ENCODE data around the gene DUSP15.
"Not testable (repeated sequence)": the region's sequence is repeated elsewhere in the genome, so short reads cannot be mapped to it uniquely, and the experiment has no call there.

DUSP15 gene

DNA sequence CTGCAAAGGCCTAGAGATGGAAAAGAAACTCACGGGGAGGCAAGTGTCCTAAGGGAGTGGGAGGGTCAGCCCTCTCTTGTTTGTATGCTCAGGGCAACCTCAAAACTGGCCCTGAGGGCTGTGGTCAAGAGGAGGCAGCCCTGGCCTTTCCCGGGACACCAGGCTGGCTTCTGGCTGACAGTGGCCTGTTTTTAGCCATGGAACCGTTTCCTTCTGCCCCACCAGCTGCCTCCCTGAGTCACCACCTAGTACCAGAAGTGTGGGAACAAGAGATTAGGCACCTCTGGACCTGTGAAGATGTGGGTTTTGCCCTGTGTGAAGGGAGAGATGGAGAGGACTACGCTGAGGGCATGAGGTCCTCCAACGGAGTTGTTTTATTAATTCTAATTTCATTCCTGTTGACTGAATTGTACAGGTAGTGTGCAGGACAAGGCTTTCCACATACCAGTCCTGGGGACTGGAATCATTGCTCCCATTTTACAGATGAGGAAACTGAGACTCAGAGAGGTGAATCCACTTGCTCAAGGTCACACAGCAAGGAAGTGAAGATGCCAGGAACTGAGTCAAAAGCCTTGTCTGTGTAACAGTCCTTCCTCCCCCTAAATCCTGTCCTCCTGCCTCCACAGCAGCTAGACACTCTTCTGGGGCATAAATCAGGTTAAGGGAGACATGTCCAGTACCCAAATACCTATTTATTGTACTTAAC is 30.4 kb downstream of the DUSP15 start:
- no peak for DNase-seq

DNA sequence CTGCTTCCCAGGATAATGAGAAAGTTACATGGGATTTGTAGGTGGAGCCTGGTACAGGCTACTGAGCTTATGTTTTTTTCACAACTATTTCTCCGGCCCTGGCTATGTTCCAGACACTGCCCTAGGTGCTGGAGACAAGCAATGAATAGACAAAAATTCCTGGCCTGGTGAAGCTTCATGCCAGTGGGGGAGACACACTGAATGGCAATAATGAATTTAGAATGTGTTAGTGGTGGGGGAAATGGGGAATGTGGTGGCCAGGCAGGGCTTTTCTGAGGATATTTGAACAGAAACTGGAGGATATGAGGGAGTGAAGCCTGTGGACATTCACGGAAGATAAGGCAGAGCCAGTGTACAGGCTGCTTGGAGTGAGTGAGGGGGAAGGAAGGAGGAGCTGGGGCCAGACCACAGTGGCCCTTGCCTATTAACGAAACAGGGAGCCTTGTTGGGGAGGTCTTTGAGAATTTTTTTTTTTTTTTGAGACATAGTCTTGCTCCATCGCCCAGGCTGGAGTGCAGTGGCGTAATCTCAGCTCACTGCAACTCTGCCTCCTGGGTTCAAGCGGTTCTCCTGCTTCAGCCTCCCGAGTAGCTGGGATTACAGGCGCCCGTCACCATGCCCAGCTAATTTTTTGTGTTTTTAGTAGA is 31.6 kb downstream of the DUSP15 start:
- DNase-seq = no peak

DNA sequence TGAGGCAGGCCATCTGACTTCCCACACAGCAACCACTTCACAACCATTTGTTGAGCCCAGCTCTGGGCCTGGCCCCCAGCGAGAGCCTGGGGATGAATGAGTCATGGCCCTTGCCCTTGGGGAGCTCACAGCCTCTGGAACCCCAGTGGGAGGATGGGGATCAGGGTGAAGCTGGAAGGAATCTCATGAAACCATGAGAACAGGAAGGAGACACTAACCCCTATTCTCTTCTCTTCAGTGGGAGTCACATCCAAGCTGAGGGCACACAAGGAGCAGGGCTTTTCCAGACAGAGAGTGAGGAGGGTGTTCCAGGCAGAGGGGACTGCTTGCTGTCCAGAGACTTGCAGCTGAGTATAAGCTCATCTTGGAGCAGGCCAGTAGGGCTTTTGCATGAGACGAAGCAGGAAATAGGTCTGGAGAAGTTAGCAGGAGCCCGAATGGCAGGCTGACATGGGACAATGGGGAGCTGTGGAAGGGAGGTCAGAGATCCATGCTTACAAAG is 32.4 kb downstream of the DUSP15 start:
- DNase-seq = no peak

DNA sequence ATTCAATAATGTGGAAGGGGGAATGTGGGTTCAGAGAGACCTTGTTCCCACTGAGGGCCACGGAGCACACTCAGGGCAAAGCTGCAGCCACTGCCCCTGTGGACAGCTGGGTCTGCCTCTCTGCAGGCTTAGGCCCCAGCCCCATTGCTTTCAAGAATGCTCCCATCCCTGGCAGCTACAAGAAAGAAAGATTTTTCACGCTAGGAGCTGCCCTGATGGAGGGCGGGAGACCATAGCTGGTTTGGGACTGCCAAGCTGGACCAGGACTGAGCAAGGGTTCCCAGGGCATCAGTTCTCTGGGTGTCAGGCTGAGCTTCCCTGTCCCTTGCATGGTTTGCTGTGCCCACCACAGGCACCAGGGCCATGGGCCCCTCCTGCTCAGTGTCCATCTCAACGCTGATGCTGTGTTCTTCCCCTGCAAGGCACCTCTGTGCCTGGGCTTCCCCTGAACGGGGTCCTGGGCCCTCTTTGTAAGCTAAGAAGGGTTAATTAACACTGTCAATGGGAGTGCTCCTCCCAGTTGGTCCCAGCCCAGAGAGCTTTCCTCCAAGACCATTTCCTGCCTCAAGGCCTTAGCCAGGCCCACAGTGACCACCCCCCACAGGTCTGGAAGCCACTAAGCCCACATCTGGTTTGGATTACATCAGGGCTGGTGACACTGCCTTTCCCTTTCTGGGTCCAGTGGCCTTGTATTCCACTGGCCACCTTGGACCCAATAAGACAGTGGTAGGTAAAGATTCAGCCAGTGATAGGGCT is 33.3 kb downstream of the DUSP15 start:
- no peak for DNase-seq

DNA sequence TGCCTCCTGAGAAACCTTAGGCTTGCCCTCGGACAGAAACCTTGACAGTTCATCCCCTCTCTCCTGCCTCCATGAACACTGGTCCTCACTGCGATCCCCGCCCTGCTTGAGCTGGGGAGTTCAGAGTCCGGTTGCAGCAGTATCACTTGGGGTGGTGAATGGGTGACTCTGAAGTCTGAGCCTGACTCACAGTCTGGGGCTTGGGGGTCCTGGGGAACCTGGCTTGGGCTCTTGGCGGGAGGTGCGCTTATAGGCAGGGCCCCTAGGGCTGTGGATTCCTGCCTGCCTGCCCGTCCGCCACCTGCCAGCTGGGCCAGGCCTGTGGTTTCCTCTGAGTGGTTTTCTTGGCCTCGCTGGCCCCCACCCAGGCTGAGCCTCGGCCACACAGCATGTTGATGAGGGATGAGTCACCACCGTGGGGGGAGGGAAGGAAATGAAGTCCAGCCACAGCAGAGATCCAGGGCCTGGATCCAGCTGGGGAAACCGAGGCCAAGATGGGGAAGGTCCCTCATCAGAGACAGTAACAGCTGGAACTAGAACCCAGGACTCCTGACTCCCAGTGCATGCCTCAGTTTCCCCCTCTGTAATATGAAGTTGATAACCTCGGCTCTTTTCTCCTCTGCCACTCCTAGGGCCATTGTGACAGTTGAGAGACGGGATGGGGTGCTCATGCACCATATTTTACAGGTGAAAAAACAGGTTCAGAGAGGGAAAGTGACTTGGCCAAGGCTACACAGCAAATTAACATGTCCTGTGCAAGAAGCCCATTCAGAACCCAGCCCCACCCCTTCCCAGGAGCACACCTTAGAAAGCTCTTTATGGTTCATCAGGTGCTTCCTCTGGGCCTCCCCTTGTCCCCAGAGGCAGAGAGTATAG is 34.1 kb downstream of the DUSP15 start:
- no peak for DNase-seq

DNA sequence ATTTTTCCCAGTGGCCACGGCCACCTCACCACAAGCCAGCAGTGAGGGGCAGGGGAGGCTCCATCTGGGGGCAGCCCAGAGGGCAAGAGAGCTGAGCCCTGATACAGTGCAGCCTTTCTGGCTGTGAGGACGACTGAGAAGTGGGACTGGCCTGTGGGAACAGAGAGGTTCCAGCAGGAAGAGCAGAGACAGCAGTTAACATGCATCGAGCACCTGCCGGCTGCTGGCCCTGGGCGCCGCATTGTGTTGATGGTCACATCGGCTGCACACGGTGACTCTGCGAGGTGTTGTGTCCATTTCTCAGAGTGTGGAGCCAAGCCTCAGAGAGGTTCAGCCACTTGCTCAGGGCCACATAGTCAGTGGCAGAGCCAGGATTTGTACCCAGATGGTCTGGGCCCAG is 34.8 kb downstream of the DUSP15 start:
- no peak for DNase-seq

DNA sequence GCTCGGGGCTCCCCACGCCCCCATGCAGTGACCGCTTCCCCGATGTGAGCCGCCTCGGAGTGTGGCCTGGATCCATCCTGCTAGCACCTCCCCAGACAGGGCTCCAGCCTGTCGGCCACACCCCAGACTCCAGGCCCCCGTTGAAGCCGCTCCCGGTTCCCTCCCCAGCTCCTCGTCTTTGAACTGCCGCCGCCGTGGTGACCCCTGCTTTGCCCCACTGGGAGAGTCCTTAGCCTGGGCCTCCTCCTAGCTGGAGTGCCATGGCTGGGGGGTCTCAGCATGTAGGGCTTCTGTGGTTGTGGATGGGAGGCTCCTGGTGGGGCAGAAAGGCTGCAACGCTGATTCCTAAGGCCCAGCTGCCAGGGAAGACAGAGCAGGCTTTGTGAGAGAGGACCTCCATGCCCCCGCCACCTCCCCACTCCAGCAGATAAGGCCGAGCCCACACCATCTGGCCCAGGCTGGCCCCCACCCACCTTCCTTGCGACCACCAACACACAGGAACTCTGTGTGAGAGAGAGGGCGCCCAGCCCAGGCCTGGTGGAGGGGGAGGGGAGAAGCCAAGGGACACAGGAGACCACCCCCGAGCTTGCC is 36.3 kb downstream of the DUSP15 start:
- DNase-seq = no peak

DNA sequence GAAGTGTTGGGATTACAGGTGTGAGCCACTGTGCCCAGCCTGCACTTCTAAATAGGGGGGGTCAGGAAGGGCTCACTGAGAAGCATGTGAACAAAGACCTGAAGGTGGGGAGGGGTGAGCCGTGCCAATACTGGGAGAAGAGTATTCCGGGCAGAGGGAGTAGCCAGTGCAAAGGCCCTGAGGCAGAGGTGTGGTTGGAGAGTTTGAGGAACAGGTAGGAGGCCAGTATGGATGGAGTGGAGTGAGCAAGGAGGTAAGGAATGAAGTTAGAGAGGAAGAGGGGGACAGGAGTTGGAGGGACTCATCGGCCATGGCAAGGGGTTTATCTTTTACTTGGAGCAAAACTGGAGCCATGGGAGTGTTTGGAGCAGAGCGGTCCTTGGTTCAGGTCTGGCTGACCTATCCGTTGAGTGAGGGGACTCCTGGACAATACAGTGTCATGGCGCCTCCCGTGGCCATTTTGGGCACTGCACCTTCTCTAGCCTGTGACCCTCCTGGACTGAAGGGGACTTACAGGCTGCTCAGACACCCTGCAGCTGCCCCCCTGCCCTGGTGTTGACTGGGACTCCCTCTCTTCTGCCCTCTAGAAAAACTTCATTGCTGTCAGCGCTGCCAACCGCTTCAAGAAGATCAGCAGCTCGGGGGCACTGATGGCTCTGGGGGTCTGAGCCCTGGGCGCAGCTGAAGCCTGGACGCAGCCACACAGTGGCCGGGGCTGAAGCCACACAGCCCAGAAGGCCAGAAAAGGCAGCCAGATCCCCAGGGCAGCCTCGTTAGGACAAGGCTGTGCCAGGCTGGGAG is 37.0 kb downstream of the DUSP15 start:
- DNase-seq = no peak

DNA sequence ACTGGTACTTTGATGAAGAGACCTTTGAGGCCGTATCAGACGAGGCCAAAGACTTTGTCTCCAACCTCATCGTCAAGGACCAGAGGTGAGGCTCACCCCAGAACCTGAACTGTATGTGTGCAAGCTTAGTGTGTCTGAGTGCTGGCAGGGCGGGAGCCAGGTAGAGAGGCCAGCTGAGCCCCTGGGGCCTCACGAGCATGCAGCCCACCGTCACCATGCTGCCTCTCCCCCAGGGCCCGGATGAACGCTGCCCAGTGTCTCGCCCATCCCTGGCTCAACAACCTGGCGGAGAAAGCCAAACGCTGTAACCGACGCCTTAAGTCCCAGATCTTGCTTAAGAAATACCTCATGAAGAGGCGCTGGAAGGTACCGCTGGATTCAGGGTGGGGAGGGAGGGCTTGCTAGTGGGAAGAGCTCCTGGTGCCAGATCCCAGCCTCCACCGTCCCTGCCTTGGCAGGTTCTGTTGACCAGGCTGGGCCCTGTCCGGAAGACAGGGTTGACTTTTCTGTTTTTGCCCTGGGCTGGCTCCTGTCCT is 38.5 kb downstream of the DUSP15 start:
- no peak for DNase-seq

DNA sequence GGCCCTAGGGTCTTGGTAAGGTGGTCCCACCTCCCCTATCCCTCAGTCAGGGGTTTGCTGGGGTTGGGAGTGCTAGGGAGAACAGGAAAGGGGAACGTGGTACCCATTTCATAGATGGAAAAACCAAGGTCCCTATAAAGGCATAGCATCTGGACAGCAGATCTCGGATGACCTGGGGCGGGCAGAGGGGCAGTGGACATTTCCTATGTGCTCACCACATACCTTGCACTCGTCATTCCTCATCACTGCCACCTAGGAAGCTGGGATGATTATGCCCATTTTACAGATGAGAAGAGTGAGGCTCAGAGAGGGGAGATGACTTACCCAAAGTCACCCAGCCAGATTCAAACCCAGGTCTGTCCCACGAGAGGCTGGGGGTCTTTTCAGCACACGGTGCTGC is 39.1 kb downstream of the DUSP15 start:
- no peak for DNase-seq

DNA sequence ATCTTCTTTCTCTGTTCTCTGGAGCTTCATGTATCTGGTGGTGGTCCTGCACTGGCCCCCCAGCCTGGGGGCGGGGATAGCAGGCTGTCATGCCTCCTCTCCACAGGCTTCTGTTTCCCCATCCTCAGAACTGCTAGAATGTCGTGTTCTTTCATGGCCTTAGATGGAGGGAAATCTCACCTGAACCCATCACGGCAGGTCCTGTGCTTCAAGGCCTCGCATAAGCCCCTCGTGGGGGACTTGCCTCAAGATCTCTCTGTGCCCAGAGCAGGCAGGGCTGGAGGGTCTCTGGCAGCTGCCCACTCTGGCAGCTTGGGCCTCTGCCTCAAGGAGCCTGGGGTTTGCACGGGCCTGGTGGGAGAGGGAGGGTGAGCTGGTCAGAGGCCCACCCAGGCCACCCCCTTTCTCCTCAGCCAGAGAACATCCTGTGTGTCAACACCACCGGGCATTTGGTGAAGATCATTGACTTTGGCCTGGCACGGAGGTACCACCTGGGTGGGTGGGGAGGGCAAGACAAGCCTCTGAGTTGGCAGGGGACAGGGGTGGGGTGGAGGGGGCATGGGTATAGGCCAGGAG is 39.8 kb downstream of the DUSP15 start:
- DNase-seq = no peak

DNA sequence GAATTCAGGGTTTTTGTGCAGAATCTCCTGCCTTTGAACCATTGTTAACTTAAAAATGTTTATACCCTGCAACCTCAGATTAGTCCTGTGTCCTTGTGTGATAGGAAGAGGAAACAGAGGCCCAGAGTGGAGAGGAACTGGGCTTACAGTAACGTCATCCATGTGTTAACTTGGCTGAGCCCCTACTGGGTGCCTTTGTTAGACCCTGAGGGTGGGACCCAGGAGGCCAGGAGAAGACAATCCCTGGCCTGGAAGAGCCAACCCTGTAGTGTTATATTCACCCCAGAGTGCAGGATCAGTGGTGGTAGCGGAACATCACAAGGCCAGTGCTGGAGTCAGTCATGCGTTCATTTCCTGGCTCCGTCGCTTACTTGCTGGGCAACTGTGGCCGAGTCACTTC is 40.6 kb downstream of the DUSP15 start:
- no peak for DNase-seq

DNA sequence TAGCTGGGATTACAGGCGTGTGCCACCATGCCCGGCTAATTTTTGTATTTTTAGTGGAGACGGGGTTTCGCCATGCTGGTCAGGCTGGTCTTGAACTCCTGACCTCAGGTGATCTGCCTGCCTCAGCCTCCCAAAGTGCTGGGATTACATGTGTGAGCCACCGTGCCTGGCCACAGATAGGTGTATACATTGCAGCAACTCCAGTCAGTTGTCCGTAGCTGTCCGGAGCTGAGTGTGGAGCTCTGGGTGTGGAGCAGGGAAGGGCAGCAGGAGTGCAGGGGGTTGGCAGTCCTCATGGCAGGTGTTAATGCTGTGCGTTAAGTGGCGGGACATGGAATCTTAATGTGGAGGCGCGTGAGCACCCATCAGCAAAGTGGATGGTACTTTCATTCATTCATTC is 42.3 kb downstream of the DUSP15 start:
- not testable (repeated sequence) for DNase-seq

DNA sequence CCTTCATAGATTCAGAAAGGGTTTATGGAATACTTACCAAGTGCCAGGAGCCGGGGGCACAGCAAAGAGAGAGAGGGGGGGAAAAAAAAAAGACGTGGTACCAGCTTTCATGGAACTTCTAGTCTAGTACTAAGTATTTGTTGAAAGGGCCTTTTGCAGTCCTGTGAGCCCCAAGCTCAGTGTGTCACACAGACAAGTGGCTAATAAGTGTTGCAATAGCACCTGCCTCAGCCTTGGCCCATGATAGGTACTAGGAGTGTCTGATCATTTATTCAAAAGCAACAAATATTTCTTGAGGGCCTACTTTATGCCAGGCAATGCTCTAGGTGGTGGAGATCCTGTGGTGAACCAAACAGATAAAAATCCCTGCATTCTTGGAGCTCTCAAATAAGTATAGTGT is 43.3 kb downstream of the DUSP15 start:
- no peak for DNase-seq

DNA sequence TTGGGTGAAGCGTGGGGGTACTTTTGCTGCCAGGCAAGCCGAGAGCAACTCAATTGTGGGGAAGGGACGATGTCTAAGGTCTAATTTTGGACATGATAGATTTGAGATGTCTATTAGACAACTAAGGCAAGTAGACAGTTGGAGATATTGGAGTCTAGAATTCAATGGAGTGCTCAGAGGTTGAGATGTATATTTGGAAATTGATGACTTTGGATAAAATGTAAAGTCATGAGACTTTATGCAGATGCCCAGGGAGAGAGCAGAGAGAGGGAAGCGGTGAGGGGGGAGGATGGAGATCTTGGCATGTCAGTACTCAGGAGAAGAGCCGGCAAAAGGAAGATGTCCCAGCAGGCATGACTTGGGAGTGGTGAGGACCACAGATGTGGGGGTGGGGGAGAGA is 44.3 kb downstream of the DUSP15 start:
- DNase-seq = no peak

DNA sequence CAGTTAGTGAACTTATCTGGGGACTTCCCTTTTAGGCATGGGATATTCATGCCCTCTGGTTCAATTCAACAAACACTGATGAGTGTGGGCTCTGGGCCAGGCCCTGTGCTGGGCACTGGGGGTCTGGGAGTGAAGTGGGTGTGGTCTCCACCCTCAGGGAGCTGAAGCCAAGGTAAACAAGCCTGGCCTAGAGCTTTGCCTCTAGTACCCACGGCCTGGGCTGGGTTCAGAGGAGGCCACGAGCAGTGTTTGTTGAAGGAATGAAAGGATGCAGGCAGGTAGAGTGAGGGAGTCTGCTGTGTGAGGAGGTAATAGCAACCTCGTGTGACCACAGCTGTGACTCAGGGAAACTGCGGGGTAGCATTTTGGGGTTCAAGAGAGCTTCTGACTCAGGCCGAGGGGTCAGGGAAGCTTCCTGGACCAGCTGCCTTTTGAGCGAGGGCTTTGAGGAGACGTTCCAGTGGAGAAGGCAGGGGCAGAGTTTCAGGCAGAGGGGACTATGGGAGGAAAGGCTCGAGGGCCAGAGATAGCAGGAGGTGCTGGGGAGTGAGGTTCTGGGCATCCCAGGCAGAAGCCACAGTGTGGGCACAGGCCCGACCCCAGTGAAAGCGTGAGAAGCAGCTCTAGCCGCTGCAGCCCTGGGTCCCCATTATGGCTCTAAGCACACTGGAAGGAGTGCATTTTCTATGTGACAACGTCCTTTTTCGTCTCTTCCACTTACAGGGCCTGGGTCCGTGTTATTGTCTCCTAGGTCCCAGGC is 45.6 kb downstream of the DUSP15 start:
- no peak for DNase-seq

DNA sequence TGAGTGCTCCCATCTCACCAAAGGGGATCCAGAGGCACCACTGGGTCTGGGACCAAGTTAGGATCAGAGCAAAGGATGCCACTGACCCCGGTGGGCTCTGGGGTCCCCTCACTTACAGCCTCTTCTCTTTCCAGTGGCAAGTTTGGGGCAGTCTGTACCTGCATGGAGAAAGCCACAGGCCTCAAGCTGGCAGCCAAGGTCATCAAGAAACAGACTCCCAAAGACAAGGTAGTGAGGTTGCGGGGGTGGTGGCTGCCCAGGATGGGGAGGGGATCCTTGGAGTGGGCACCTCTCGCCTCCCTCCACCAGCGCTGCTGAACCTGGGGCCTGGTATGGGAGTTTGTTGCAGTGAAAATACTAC is 46.2 kb downstream of the DUSP15 start:
- DNase-seq = no peak

DNA sequence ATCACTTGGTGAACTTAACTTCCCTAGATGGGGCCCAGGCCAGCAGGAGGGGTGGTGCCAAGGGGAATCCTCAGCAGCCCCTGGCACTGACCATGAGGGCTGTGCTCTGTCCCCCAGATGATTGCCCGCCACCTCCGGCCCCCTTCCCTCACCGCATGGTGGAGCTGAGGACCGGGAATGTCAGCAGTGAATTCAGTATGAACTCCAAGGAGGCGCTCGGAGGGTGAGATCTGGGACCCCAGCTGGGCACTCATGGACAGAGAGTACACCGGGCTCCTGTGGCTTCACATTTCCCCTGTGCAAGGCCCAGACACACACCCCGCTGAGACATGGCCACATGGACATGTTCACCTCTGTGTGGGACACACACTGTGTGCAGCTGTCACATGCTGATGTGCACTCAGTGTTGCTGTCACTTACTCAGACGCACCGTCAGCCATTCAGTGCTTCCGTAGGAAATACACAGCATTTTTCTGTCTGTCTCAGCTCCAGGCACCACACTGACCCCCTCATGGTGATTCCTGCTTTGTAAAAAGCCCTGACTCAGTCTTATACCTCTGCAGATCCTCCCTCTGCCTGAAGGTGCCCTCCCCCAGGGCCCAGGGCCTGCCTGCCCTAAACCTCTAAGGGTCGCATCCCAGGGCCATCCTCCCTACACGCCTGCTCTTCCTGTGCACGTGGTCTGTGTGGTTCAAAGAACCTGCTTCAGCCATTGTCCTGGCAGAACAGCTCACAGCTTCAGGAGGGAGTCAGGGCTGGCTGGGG is 46.8 kb downstream of the DUSP15 start:
- no peak for DNase-seq

All from right kidney (tissue), 1 donor.